Measurements from ENCODE around the gene HLTF. TPM values are rescaled to one million over a fixed set of nuclear protein-coding genes. Genes with fewer than 3 reads are reported as not detected.
"Not testable (repeated sequence)": the region's sequence is repeated elsewhere in the genome, so short reads cannot be mapped to it uniquely, and the experiment has no call there.

The HLTF gene
- total RNA-seq, 4 donors from 2014 or later, result 18.3 to 28.2 (median 23.0) TPM

DNA sequence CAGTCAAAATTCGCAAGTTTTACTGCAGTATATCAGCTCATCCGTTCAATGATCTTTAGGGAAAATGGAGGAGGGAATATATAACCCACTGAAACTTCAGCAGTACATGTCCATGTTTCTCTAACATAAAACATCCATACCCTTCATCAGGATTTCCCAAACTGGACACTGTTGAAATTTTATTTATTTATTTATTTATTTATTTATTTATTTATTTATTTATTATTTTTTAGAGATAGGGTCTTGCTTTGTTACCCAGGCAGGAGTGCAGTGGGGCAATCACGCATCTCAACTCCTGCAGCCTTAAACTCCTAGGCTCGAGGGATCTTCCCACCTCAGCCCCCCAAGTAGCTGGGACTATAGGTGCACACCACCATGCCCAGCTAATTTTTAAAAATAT, 14.8 kb upstream of the HLTF start:
- H3K4me3 ChIP-seq, result no peak overlapping the region
- TF ChIP-seq POLR2A (IDR thresholded peaks at IDR 0.05) (no peak), EP300 (IDR thresholded peaks at IDR 0.05) (no peak), POLR2AphosphoS5 (IDR thresholded peaks at IDR 0.05) (no peak)
- TF ChIP-seq, protein P1, sequence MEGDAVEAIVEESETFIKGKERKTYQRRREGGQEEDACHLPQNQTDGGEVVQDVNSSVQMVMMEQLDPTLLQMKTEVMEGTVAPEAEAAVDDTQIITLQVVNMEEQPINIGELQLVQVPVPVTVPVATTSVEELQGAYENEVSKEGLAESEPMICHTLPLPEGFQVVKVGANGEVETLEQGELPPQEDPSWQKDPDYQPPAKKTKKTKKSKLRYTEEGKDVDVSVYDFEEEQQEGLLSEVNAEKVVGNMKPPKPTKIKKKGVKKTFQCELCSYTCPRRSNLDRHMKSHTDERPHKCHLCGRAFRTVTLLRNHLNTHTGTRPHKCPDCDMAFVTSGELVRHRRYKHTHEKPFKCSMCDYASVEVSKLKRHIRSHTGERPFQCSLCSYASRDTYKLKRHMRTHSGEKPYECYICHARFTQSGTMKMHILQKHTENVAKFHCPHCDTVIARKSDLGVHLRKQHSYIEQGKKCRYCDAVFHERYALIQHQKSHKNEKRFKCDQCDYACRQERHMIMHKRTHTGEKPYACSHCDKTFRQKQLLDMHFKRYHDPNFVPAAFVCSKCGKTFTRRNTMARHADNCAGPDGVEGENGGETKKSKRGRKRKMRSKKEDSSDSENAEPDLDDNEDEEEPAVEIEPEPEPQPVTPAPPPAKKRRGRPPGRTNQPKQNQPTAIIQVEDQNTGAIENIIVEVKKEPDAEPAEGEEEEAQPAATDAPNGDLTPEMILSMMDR (IDR thresholded peaks at IDR 0.05), result no peak
- 89 to 91% methylated on average over 2 to 4 of the region's 4 CpGs for WGBS, 2 donors (ENCODE audit: low coverage in 1 of 2)

DNA sequence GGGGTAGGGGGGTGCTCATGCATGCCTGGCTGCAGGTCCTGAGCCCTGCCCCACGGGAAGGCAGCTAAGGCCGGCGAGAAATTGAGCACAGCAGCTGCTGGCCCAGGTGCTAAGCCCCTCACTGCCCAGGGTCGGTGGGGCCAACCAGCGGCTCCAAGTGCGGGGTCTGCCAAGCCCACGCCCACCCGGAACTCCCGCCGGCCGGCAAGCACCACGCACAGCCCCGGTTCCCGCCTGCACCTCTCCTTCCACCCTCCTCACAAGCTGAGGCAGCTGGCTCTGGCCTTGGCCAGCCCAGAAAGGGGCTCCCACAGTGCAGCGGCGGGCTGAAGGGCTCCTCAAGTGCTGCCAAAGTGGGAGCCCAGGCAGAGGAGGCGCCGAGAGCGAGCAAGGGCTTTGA, 11.7 kb upstream of the HLTF start:
- not testable (repeated sequence) for H3K36me3 ChIP-seq, H3K27me3 ChIP-seq, H3K27ac ChIP-seq, H3K9me3 ChIP-seq, H3K4me1 ChIP-seq, ATAC-seq, H3K4me3 ChIP-seq
- 94% methylated on average over 9 of the region's 19 CpGs; no CpG with 5 or more reads in 1 of the 2 donors for WGBS, 2 donors (ENCODE audit: low coverage in 1 of 2)

More for the DNA sequence above, 14.8 kb upstream of the HLTF start:
- no peaks in the 10 kb centered on the region for H3K9me3 ChIP-seq
- H3K27me3 ChIP-seq, result no peaks in the 10 kb centered on the region
- no peak overlapping the region for H3K27ac ChIP-seq
- H3K36me3 ChIP-seq, result no peaks in the 10 kb centered on the region
- H3K4me1 ChIP-seq, result no peaks in the 10 kb centered on the region
- no peak for ATAC-seq

DNA sequence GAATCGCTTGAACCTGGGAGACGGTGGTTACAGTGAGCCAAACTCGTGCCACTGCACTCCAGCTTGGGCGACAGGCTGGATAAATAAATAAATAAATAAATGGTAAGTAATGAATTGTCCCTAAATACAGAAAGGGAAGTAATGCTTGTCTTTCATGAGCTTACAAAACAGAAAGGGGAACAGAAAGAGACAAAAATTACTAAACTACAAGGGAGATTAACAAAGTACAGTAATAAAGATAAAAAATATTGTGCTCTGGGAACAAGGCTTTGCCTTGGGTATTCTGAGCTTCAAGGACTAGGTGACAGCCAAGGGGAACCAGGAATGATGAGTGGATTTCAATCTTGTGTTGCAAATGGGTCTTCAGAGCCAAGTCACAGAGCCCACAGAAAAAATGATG, 9.2 kb upstream of the HLTF start:
- Histone ChIP-seq H3K4me3 (no peak overlapping the region), H3K4me1 (no peaks in the 10 kb centered on the region), H3K27me3 (no peaks in the 10 kb centered on the region), H3K36me3 (no peaks in the 10 kb centered on the region), H3K27ac (no peak overlapping the region), H3K9me3 (no peaks in the 10 kb centered on the region)
- WGBS, 2 donors (ENCODE audit: low coverage in 1 of 2), result 87 to 97% methylated on average over 4 of the region's 4 CpGs
- no peak for ATAC-seq
- TF ChIP-seq, protein P1 (IDR thresholded peaks at IDR 0.05), result no peak
- TF ChIP-seq EP300 (IDR thresholded peaks at IDR 0.05) (no peak), POLR2AphosphoS5 (IDR thresholded peaks at IDR 0.05) (no peak)

DNA sequence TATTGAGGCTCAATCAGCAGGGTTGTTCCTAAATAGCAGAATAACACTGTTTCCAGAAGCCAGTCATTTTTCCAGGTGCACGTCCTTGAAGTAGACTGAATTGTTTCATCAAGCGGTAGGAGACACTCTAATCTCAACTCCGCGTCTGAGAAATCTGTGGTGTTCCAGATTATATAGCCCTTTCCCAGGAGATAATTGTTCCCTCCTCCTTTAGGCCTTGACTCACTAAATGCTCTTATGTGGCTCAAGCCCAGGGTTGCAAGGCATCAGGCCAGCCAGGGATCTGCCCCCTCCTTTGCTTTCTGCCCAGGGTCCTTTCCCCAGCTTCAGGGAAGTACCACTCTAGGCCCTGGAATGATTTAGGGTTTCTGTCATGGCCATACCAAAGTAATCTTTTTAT, 5.7 kb upstream of the HLTF start:
- H3K9me3 ChIP-seq, result no peaks in the 10 kb centered on the region
- TF ChIP-seq POLR2A (IDR thresholded peaks at IDR 0.05) (no peak), POLR2AphosphoS5 (IDR thresholded peaks at IDR 0.05) (no peak), EP300 (IDR thresholded peaks at IDR 0.05) (no peak)
- TF ChIP-seq, protein P1 (IDR thresholded peaks at IDR 0.05), result no peak
- ATAC-seq, result no peak
- no peaks in the 10 kb centered on the region for H3K27me3 ChIP-seq
- H3K27ac ChIP-seq, result no peak overlapping the region
- H3K4me3 ChIP-seq, result no peak overlapping the region
- no peaks in the 10 kb centered on the region for H3K36me3 ChIP-seq
- H3K4me1 ChIP-seq, result peaks cover 0 to under 1% (median 0%) of the 10 kb centered on the region in 3 donors
- WGBS, 2 donors (ENCODE audit: low coverage in 1 of 2), result 94 to 100% methylated on average over 1 to 2 of the region's 4 CpGs

DNA sequence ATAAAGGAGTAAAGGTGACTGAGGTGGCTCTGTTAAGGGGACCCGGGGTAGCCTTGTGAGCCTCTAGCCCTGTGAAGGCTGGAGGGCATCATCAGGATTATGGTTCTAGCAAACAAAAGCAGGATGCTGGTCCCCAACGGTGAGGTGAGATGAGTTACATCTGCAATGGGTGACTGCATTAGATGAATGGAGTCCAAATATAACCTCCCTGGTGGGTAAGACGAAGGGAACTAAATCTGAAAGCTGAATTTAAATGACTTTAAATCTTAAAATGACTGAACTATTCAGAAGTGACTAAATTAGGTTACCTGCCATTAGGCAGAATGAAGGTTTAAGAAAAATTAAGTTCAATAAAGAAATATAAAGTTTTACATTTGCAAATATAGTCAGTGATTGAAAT, 4.6 kb upstream of the HLTF start:
- WGBS, 2 donors (ENCODE audit: low coverage in 1 of 2), result 83 to 85% methylated on average over 1 to 3 of the region's 3 CpGs
- Histone ChIP-seq H3K4me1 (peaks cover 0 to 7% (median 0%) of the 10 kb centered on the region in 3 donors), H3K4me3 (no peak overlapping the region), H3K27me3 (no peaks in the 10 kb centered on the region), H3K36me3 (no peaks in the 10 kb centered on the region), H3K9me3 (no peaks in the 10 kb centered on the region), H3K27ac (no peak overlapping the region)
- TF ChIP-seq, protein P1 (IDR thresholded peaks at IDR 0.05), result no peak
- TF ChIP-seq POLR2A (IDR thresholded peaks at IDR 0.05) (no peak), POLR2AphosphoS5 (IDR thresholded peaks at IDR 0.05) (no peak), EP300 (IDR thresholded peaks at IDR 0.05) (no peak)
- no peak for ATAC-seq
